Thyroid gland (tissue), 4 donors: ENCODE data around the gene FTCD.

Source experiments
- CTCF ChIP-seq, 6 experiments: fragments of 200-600 bp in 3 of 6; fragments of 450-650 bp in 3 of 6; sonication (generic) in 3 of 6; IDR thresholded peaks; one replicate each; pipeline ENCODE4 v1.5.1; 2016 to 2019; ENCODE audit warnings: antibody characterized with exemption in 6 of 6, mild to moderate bottlenecking in 2 of 6, inconsistent platforms in 1 of 6, moderate library complexity in 1 of 6
- POLR2A ChIP-seq, 2 donors: fragments of 450-650 bp; IDR thresholded peaks; one replicate each; pipeline ENCODE4 v1.6.1; 2017; ENCODE audit warnings: antibody characterized with exemption in 2 of 2, mild to moderate bottlenecking in 2 of 2, moderate library complexity in 1 of 2

GRCh38 chr21:46159841-46160656 lies 4.7 kb upstream of the FTCD start:
- no peak for TF ChIP-seq CTCF (IDR thresholded peaks at IDR 0.05)
- no peak for TF ChIP-seq POLR2A (IDR thresholded peaks at IDR 0.05)
